GM23338 (cell line): ENCODE results near the gene SUSD1. TPM values are rescaled to one million over a fixed set of nuclear protein-coding genes. Genes with fewer than 3 reads are reported as not detected.

Source experiments
- ATAC-seq: fragments of 200-7000 bp; cut with Tn5 transposase; 3 replicates; pipeline ENCODE4 v1.9.1; 2020
- DNase-seq: peaks from one replicate; pipeline ENCODE4 v3.0.0-alpha.2; 2015; ENCODE audit warnings: low spot score
- H2AFZ ChIP-seq: fragments of 200-600 bp; sonication (generic); 2 replicates; pipeline ENCODE4 v1.8.0; 2016; ENCODE audit warnings: antibody characterized with exemption, mild to moderate bottlenecking, moderate library complexity
- H3F3A ChIP-seq: fragments of 200-600 bp; sonication (generic); replicated peaks from 2 replicates; pipeline ENCODE4 v1.8.0; 2017; ENCODE audit warnings: antibody characterized with exemption, mixed run types, low read depth
- H3K27ac ChIP-seq: fragments of 200-600 bp; sonication (generic); 2 replicates; pipeline ENCODE4 v1.6.1; 2016; ENCODE audit warnings: low read depth
- H3K27me3 ChIP-seq: fragments of 200-600 bp; sonication (generic); 2 replicates; pipeline ENCODE4 v1.8.0; 2016; ENCODE audit warnings: mild to moderate bottlenecking, mixed run types, moderate library complexity; ENCODE audit not compliant: insufficient read depth
- H3K36me3 ChIP-seq: fragments of 200-600 bp; sonication (generic); 2 replicates; pipeline ENCODE4 v1.8.0; 2016; ENCODE audit warnings: mild to moderate bottlenecking; ENCODE audit not compliant: insufficient read depth
- H3K4me1 ChIP-seq: fragments of 200-600 bp; sonication (generic); 2 replicates; pipeline ENCODE4 v1.8.0; 2016; ENCODE audit warnings: mild to moderate bottlenecking, moderate library complexity; ENCODE audit not compliant: insufficient read depth
- H3K4me2 ChIP-seq: fragments of 200-600 bp; sonication (generic); 2 replicates; pipeline ENCODE4 v1.7.1; 2017; ENCODE audit warnings: mixed run types
- H3K4me3 ChIP-seq: fragments of 200-600 bp; sonication (generic); 2 replicates; pipeline ENCODE4 v1.6.1; 2016; ENCODE audit warnings: mixed run types
- H3K79me2 ChIP-seq: fragments of 200-600 bp; sonication (generic); replicated peaks from 2 replicates; pipeline ENCODE4 v1.8.0; 2017; ENCODE audit warnings: mild to moderate bottlenecking; ENCODE audit not compliant: insufficient read depth
- H3K9me2 ChIP-seq: fragments of 200-600 bp; sonication (generic); 2 replicates; pipeline ENCODE4 v1.8.0; 2017; ENCODE audit not compliant: insufficient read depth
- H4K20me1 ChIP-seq: fragments of 200-600 bp; sonication (generic); replicated peaks from 2 replicates; pipeline ENCODE4 v1.8.0; 2017; ENCODE audit warnings: mild to moderate bottlenecking; ENCODE audit not compliant: insufficient read depth
- H3K27ac Mint-ChIP-seq: 2 replicates; pipeline ENCODE4 v1.8.0; 2020; ENCODE audit warnings: inconsistent platforms, mild to moderate bottlenecking, moderate library complexity, mixed read lengths
- H3K27me3 Mint-ChIP-seq: 3 replicates; pipeline ENCODE4 v1.8.0; 2022; ENCODE audit warnings: low read depth, mild to moderate bottlenecking, moderate library complexity, mixed read lengths, inconsistent platforms; ENCODE audit not compliant: insufficient read depth, poor library complexity
- H3K36me3 Mint-ChIP-seq: 3 replicates; pipeline ENCODE4 v1.8.0; 2021; ENCODE audit warnings: low read depth, mild to moderate bottlenecking, inconsistent platforms, moderate library complexity, mixed read lengths
- H3K4me1 Mint-ChIP-seq: 3 replicates; pipeline ENCODE4 v1.8.0; 2020; ENCODE audit warnings: mild to moderate bottlenecking, inconsistent platforms, mixed read lengths
- H3K4me3 Mint-ChIP-seq: 3 replicates; pipeline ENCODE4 v1.8.0; 2021; ENCODE audit warnings: moderate library complexity, mild to moderate bottlenecking, inconsistent platforms, mixed read lengths
- H3K9me3 Mint-ChIP-seq: 3 replicates; pipeline ENCODE4 v1.8.0; 2020; ENCODE audit warnings: moderate library complexity, mild to moderate bottlenecking, inconsistent platforms, mixed read lengths
- CREB1 ChIP-seq: fragments of 250-450 bp; sonication (Bioruptor Pico); IDR thresholded peaks from 2 replicates; pipeline ENCODE4 v1.5.0; 2020; ENCODE audit warnings: low read depth, mild to moderate bottlenecking, moderate library complexity
- CTCF ChIP-seq, 2 experiments: fragments of 200-600 bp in 1 of 2; sonication (generic) in 1 of 2; conservative IDR thresholded peaks; 2 replicates each; pipeline versions ENCODE4 v1.5.1 to v1.6.1; 2016 to 2017; ENCODE audit warnings: antibody characterized with exemption in 2 of 2, low read depth in 2 of 2, mild to moderate bottlenecking in 2 of 2, moderate library complexity in 1 of 2
- EZH2 ChIP-seq: fragments of 200-600 bp; sonication (generic); IDR thresholded peaks from one replicate; pipeline ENCODE4 v1.8.0; 2017; ENCODE audit warnings: antibody characterized with exemption, mild to moderate bottlenecking, low read depth; ENCODE audit not compliant: unreplicated experiment
- EZH2phosphoT487 ChIP-seq: fragments of 200-600 bp; sonication (generic); IDR thresholded peaks from one replicate; pipeline ENCODE4 v1.8.1; 2018; ENCODE audit warnings: antibody characterized with exemption; ENCODE audit not compliant: unreplicated experiment
- JUNB ChIP-seq: IDR thresholded peaks from one replicate; pipeline ENCODE4 v1.6.1; 2016; ENCODE audit warnings: antibody characterized with exemption; ENCODE audit not compliant: unreplicated experiment
- NANOG ChIP-seq: IDR thresholded peaks from 2 replicates; pipeline ENCODE4 v1.6.1; 2016; ENCODE audit warnings: antibody characterized with exemption, borderline replicate concordance
- STAT1 ChIP-seq: IDR thresholded peaks from one replicate; pipeline ENCODE4 v1.6.1; 2016; ENCODE audit warnings: antibody characterized with exemption; ENCODE audit not compliant: unreplicated experiment
- ZNF114 ChIP-seq: fragments of 250-450 bp; sonication (Bioruptor Pico); IDR thresholded peaks from 2 replicates; pipeline ENCODE4 v1.5.0; 2020; ENCODE audit warnings: mild to moderate bottlenecking, moderate library complexity
- ZNF462 ChIP-seq: fragments of 250-450 bp; sonication (Bioruptor Pico); IDR thresholded peaks from 2 replicates; pipeline ENCODE4 v1.5.0; 2020; ENCODE audit warnings: mild to moderate bottlenecking, moderate library complexity
- polyA plus RNA-seq: library from polyadenylated mRNA; unstranded; fragments of >200 nt; fragmentation: Nextera tagmentation; extraction: Ambion mirVana; gene quantifications from 2 replicates; pipeline ENCODE4 v1.2.1, GENCODE V29; 2016
- total RNA-seq: library from RNA; depleted of rRNA; stranded (reverse); fragments of >200 nt; shearing (Covaris generic); gene quantifications from 2 replicates; pipeline ENCODE4 v1.2.3, GENCODE V29; 2014

Gene SUSD1
- total and polyA plus RNA-seq, 2 experiments from 2014 or later, result 1.2 to 6.4 TPM

DNA sequence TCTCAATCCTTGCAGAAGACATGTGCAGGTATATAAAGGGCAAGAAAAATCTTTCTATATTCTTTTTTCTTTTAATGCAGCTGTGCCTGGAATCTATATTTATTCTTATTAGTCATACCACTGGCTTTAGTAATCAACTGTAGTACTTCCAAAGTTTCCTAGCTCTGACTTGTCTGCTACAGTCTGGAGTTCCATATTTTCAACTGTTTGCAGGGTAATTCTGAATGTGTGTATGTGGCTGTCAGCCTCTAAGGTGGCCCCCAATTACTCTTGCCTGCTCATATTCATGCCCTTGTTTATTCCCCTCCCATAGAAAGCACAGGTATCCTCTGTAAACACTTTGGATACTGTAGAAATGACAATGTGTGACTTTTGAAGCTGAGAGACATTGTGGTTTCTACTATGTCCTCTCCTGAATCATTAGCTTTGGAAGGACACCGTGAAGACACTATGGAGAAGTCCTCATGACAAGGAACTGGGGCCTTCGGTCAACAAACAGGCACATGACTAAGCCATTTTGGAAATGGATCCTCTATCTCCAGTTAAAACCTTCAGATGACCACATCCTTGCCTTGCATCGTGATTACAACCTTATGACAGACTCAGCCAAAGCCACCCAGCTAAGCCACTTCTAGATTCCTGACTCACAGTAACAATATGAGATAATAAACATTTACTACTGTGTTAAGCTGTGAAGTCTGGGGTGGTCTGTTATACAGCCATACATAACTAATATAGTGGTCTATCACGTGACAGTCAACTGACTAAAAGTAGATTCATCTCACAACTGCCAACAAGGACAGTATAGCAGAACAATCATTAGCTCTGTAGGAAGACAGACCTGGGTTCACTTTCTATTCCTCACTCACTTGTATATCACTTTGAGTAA lies 49.5 kb upstream of the SUSD1 start (continued):
- no peak for TF ChIP-seq EZH2phosphoT487
- TF ChIP-seq CTCF (conservative IDR thresholded peaks at IDR 0.05; ENCODE audit: low read depth in 2 of 2), result no peak
- TF ChIP-seq ZNF114 (CRISPR knock-in tag), result no peak
- no peak for TF ChIP-seq JUNB
- no peak for TF ChIP-seq STAT1
- TF ChIP-seq NANOG, result no peak
- no peak for TF ChIP-seq EZH2
- TF ChIP-seq CREB1 (CRISPR knock-in tag), result no peak

DNA sequence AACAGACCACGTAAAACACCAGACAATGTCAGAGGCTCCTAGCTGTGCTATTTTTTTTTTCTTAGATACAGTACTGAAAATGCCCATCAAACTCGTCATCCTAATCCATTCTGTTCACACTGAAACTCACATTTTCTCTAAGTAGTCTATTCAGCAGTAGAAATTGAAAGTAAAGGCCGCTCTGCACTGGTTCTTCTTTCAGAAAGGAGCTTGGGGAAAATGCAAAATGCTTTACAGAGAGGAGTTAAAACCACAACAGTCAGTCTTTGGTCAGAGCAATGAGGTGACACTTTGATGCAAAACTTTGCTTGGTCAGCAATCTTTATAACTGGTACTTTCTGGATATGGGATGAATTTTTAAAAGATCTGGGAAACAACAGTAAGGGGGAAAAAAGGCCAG lies 43.8 kb upstream of the SUSD1 start:
- Histone ChIP-seq H3K4me3 (no peak overlapping the region), H3K36me3 (no peaks in the 10 kb centered on the region), H3K4me2 (no peak overlapping the region), H3K4me1 (peaks cover 9% of the 10 kb centered on the region), H2AFZ (no peak overlapping the region), H3K27me3 (no peaks in the 10 kb centered on the region), H3K9me2 (no peaks in the 10 kb centered on the region), H3K79me2 (no peaks in the 10 kb centered on the region), H4K20me1 (no peaks in the 10 kb centered on the region), H3K27ac (no peak overlapping the region), H3F3A (no peaks in the 10 kb centered on the region)
- ATAC-seq (no peak), DNase-seq (no peak)
- 0 out of 2 replicates have a peak overlapping the region, but pooled peaks have one; percentile 7 for H3K27ac Mint-ChIP-seq
- H3K27me3 Mint-ChIP-seq, result peaks cover 3% of the 10 kb centered on the region
- no peaks in the 10 kb centered on the region for H3K9me3 Mint-ChIP-seq
- peaks cover 6% of the 10 kb centered on the region; the same call in 2 of the 3 replicates for H3K4me1 Mint-ChIP-seq
- no peak overlapping the region for H3K4me3 Mint-ChIP-seq
- peaks cover 7% of the 10 kb centered on the region; the same call in 2 of the 3 replicates for H3K36me3 Mint-ChIP-seq
- no peak for TF ChIP-seq ZNF114 (CRISPR knock-in tag)
- TF ChIP-seq NANOG, result no peak
- TF ChIP-seq ZNF462 (CRISPR knock-in tag), result no peak
- no peak for TF ChIP-seq CTCF (conservative IDR thresholded peaks at IDR 0.05; ENCODE audit: low read depth in 2 of 2)
